Activated CD8-positive, alpha-beta memory T cell treated with anti-CD3 and anti-CD28 coated beads for 36 hours (primary cell): ENCODE measurements around the gene BRAT1. TPM values are rescaled to one million over a fixed set of nuclear protein-coding genes. Genes with fewer than 3 reads are reported as not detected.

ENCODE experiments used
- CTCF ChIA-PET: fragments of 350-600 bp; sonication (Branson Sonifier 250); formaldehyde crosslinking; loops from one replicate; lab custom pipeline; 2021; ENCODE audit warnings: antibody characterized with exemption; lab: Charles Lee
- POLR2A ChIA-PET: fragments of 350-600 bp; sonication (Branson Sonifier 250); formaldehyde crosslinking; loops from one replicate; lab custom pipeline; 2021; ENCODE audit warnings: antibody characterized with exemption; lab: Charles Lee
- total RNA-seq, 2 experiments: library from RNA; stranded (reverse); gene quantifications; one replicate each; pipeline ENCODE4 v1.2.3, GENCODE V29; 2021

The BRAT1 gene
- total RNA-seq, 2 experiments from 2014 or later, result 37.3 to 39.1 TPM

- CTCF ChIA-PET, result no interaction called here
- POLR2A ChIA-PET, result interaction anchor here (0.6 to 2.2 kb wide), 4 partner anchors 9 to 228 kb away, joined by 5 to 18 read pairs (median 8); no protein-coding TSS in a partner anchor
These were observed 25.0 kb downstream of the BRAT1 start for GRCh38 chr7:2530071-2530987.

DNA sequence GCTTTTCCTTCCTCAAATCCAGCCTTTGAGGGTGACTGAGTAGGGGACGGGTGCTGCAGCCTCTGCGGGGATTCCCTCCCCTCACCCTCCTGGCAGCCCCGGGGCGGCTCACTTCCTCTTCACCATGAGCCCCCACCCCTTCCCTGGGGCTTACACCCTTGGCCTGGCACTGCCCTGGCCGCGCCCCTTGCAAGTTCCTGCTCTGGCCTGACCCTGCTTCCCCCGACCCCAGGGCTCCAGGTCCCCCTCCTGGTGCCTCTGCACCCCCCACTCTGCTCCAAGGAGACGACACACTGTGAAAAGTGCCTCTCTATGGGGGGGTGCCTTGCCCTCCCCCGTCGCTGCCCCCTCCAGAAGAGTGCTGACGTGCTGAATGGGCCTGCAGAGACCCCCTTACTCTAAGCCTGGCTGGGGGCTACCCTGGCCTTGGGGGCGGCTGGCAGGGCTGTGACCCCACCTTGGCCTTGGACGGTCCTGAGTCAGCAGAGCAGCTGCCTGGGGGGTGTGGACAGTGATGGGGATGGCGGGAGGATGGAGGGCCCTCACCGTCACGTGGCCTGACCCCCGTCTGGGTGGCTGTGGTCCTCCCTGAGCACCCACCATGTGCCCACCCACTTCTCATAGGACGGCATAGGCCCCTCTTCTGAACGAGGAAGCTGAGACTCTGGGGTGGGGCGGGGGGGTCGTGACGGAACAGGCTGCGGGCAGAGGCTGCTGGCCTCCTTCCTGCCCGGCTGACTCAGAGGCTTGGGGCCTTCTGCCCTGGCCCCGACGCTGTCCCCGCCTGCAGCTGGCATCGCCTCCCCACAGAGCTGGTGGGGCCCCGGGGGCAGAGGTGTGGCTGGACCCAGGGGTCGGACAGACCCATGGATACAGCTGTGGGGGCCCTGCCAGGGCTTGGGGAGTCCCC, 25.9 kb downstream of the BRAT1 start:
- ChIA-PET CTCF (no interaction called here), POLR2A (interaction anchor here (0.8 to 2.2 kb wide), 5 partner anchors 8 to 229 kb away, joined by 3 to 18 read pairs (median 5); no protein-coding TSS in a partner anchor)

DNA sequence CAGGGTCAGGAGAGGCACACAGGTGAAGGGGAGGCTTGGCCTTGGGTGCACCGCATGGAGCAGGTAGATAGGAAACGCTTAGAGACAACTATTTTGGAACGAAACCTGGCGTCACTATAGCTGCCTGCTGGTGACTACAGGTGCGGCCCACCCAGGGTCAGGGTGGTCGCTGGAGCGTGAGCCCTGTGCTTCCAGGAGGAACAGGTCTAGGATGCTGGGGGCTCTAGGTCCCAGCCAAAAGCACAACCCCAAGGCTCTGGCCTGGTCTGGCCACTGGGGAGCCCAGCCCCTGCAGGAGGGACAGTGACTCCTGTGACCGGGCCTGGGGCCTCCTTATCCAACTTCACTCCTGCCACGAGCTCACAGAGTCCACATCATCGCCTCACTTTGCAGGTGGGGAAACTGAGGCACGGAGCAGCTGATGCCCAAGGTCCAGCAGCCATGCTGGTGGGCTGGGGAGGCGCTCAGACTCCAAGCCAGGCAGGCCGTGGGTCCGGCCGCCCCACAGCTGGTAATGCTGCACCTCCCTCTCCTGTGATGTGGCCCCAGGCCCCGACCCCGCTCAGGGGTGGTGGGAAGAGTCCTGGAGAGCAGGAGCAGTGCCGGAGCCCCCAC, 26.7 kb downstream of the BRAT1 start:
- ChIA-PET CTCF (no interaction called here), POLR2A (interaction anchor here (1.0 to 2.2 kb wide), 3 partner anchors 12 to 19 kb away, joined by 3 to 9 read pairs (median 3); no protein-coding TSS in a partner anchor)

GRCh38 chr7:2527505-2528467, 27.5 kb downstream of the BRAT1 start:
- CTCF ChIA-PET, result no interaction called here
- POLR2A ChIA-PET, result interaction anchor here (1.3 kb wide), 1 partner anchor 17 kb away, joined by 3 read pairs; no protein-coding TSS in a partner anchor

GRCh38 chr7:2526659-2527504, 28.4 kb downstream of the BRAT1 start:
- ChIA-PET CTCF (no interaction called here), POLR2A (interaction anchor here (0.6 to 1.0 kb wide), 2 partner anchors 18 to 147 kb away, joined by 3 read pairs; no protein-coding TSS in a partner anchor)

DNA sequence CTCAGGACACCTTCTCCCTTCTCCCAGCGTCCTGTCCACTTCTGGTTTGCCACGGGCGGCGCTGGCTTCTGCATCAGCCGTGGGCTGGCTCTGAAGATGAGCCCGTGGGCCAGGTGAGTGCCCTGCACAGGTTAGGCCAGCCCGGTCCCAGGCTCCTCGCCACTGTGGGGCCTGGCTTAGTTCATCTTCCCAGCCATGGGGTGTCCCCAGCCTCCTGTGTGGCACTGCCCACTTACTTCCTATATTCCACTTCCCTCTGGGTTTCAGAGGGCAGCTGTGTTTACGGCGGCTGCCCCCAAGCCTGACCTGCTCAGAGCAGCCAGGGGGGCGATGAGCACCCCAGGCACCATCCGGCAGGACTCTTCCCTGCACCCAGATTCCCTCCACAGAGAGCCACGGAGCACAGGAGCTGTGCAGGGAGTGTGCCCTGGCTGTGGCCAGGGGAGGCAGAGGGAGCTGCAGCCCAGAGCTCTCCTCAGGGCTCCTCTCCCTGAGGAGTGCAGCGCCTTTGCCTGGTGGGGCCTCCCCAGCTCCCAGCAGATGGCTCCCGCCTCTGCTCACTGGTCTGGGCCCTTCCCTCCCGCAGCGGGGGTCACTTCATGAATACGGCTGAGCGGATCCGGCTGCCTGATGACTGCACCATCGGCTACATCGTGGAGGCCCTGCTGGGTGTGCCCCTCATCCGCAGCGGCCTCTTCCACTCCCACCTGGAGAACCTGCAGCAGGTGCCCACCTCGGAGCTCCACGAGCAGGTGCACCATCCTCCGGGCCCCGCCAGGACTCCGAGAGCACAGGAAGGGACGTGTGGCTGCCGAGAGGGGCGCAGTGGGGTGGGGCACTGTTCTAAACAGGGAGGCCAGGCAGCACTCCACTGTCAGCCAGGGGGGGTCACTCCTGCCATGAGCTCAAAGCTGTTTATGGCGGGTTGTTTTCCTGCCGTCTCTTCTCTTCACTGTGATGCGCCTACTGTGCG, 29.4 kb downstream of the BRAT1 start:
- POLR2A ChIA-PET, result interaction anchor here (1.0 kb wide), 1 partner anchor 17 kb away, joined by 3 read pairs; no protein-coding TSS in a partner anchor
- CTCF ChIA-PET, result no interaction called here

- ChIA-PET POLR2A (no interaction called here), CTCF (no interaction called here)
These were observed 30.3 kb downstream of the BRAT1 start for GRCh38 chr7:2524808-2525657.

DNA sequence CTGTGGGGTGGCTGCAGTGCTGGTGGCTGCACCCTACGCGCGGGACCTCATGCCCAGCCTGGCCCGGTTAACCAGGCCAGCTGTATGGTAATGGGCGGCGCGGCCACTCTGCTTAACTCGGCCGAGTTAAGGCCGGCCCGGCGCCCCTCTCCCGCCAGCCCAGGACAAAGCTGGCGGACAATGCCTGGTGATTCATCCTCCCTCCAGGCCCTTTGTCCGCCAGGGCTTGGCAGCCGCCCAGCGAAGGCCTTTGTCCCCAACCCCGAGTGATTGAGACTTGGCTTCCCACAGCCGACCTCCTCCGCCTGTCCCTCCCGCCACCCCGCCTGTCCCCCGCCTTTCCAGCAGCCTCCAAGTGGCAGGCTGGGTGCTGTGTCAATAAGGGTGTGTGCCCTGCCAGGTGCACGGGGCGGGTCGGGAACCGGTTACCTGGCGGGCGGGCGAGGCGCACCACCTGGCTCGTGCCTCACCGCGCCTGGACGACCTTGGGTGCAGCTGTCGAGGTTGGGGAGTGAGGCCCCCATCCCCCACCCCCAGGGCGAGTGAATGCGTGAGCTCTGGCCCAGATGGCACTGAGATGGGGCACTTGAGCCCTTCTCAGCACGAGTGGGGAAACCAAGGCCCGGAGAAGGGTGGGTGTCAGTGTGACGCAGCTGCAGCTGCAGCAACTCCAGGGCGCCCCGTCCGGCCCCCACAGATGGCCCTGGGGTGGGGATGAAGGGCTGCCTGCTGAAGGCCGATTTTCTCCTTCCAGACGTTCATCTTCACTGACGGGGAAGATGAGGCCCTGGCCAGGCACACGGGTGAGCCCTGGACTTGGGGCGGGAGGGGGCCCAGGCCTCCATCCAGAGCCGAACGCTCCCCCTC, 31.1 kb downstream of the BRAT1 start:
- CTCF ChIA-PET, result no interaction called here
- POLR2A ChIA-PET, result no interaction called here

- ChIA-PET CTCF (interaction anchor here (0.9 to 1.0 kb wide), 2 partner anchors 30 to 36 kb away, joined by 3 read pairs; no protein-coding TSS in a partner anchor), POLR2A (interaction anchor here (1.9 kb wide), 1 partner anchor 15 kb away, joined by 5 read pairs; no protein-coding TSS in a partner anchor)
These were observed 31.8 kb downstream of the BRAT1 start for GRCh38 chr7:2523461-2523936.

- CTCF ChIA-PET, result interaction anchor here (0.9 to 1.3 kb wide), 3 partner anchors 30 to 187 kb away, joined by 3 to 6 read pairs (median 3); no protein-coding TSS in a partner anchor
- POLR2A ChIA-PET, result interaction anchor here (0.6 to 1.9 kb wide), 4 partner anchors 12 to 120 kb away, joined by 3 to 5 read pairs (median 4); no protein-coding TSS in a partner anchor
These were observed 32.4 kb downstream of the BRAT1 start for GRCh38 chr7:2522780-2523433.

DNA sequence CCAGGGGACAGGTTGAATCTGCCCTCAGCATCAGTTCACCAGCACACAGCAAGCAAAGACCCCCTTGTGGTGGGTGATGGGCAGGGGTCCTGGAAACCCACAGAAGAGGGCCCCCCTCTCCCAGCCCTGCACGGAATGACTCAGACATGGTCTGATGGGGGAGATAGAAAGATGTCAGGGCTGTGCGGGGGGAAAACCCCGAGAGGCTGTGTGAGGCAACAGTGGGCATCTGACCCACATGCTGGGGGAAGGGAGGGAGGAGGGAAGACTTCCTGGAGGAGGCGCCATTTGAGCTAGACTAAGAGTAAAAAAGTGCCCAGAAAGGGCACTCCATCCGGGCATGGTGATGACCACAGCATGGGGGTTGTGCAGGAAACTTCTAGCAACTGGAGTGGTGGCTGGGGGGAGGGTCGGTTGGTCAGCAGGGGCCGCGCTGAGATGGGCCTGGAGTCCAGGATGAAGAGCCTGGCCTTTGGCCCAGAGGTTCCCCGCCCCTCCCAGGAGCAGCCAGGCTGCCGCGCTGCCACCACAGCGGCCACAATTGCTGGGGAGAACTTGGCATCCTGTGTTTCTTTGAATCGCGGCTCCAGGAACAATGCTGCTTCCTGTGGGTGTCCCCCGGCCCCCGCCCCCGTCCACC, 33.3 kb downstream of the BRAT1 start:
- ChIA-PET CTCF (interaction anchor here (1.0 to 1.3 kb wide), 3 partner anchors 11 to 188 kb away, joined by 3 to 6 read pairs (median 3); no protein-coding TSS in a partner anchor), POLR2A (interaction anchor here (0.6 to 2.6 kb wide), 7 partner anchors 8 to 168 kb away, joined by 3 to 18 read pairs (median 4); partner anchors contain the start of gene IQCE)

DNA sequence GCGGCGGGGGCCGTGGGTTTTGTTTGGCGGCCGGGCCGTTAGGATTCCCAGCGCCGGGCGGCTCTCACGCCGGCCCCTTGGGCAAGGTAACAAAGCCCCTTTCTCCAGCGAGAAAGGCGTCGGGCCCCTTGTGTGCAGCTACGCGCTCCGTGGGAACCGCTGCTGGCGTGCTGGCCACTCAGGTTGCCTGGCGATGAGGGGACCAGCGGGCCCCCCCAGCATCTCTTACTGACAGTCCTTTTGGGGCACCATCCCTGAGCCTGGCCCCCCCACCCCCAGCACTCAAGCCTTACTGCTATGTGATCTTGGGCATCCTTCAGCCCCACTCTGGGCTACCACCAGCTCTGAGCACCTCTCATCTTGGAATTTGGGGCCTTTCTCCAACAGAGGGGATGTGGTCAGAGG, 34.0 kb downstream of the BRAT1 start:
- CTCF ChIA-PET, result interaction anchor here (1.0 kb wide), 1 partner anchor 11 kb away, joined by 3 read pairs; no protein-coding TSS in a partner anchor
- POLR2A ChIA-PET, result interaction anchor here (1.1 to 2.6 kb wide), 4 partner anchors 9 to 168 kb away, joined by 3 to 18 read pairs (median 4); partner anchors contain the start of gene IQCE
